MV-4-11 (cell line): ENCODE data around the gene BPI.
"Not testable (repeated sequence)": the region's sequence is repeated elsewhere in the genome, so short reads cannot be mapped to it uniquely, and the experiment has no call there.

Source experiments
- DNase-seq: peaks from one replicate; lab custom pipeline; 2025; lab: John Stamatoyannopoulos, UW

The BPI gene

GRCh38 chr20:38363004-38363747 lies 59.2 kb downstream of the BPI start:
- DNase-seq, result no peak

GRCh38 chr20:38369389-38369788 lies 65.4 kb downstream of the BPI start:
- DNase-seq, result peak; percentile 80

GRCh38 chr20:38372806-38373205 lies 68.8 kb downstream of the BPI start:
- no peak for DNase-seq

GRCh38 chr20:38373231-38373867 lies 69.4 kb downstream of the BPI start:
- no peak for DNase-seq

- no peak for DNase-seq
These were observed 69.9 kb downstream of the BPI start for GRCh38 chr20:38373898-38374297.

- no peak for DNase-seq
These were observed 73.2 kb downstream of the BPI start for GRCh38 chr20:38377039-38377685.

- not testable (repeated sequence) for DNase-seq
These were observed 73.9 kb downstream of the BPI start for GRCh38 chr20:38377838-38378237.

- DNase-seq, result no peak
These were observed 79.2 kb downstream of the BPI start for GRCh38 chr20:38383147-38383546.

GRCh38 chr20:38386004-38386403 lies 82.0 kb downstream of the BPI start:
- DNase-seq, result peak; percentile 74

- DNase-seq, result no peak
These were observed 82.9 kb downstream of the BPI start for GRCh38 chr20:38386851-38387250.
